HG02642 (cell line): Measurements from ENCODE around the gene GOLIM4.
"Not testable (repeated sequence)": the region's sequence is repeated elsewhere in the genome, so short reads cannot be mapped to it uniquely, and the experiment has no call there.

Experiments
- ATAC-seq: cut with Tn5 transposase; IDR thresholded peaks from one replicate; pipeline ENCODE4 v1.9.1; 2021; ENCODE audit warnings: mild to moderate bottlenecking; ENCODE audit not compliant: unreplicated experiment, poor library complexity

GOLIM4 gene

GRCh38 chr3:168080499-168081170 is 15.1 kb downstream of the GOLIM4 start:
- no peak for ATAC-seq

- no peak for ATAC-seq
Measured at GRCh38 chr3:168080022-168080421, 15.7 kb downstream of the GOLIM4 start.

GRCh38 chr3:168077091-168077490 is 18.6 kb downstream of the GOLIM4 start:
- no peak for ATAC-seq

- ATAC-seq = no peak
Measured at GRCh38 chr3:168073842-168074605, 21.7 kb downstream of the GOLIM4 start.

DNA sequence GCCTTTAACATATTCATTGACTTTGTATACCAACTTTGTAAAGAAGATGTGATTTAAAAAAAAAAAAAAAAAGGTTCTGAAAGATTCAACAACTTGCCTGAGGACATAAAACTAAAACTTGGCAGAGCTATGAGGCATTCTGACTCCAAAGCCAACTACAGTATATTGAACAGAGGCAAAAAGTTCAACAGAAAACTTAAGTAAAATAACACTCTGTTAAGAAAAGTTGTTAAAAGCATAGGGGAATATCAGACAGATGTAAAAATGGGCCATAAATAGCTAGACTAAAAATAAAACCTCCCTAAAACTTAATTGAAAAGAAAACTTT is 23.4 kb downstream of the GOLIM4 start:
- ATAC-seq = no peak

- ATAC-seq = no peak
Measured at GRCh38 chr3:168071591-168072322, 24.0 kb downstream of the GOLIM4 start.

- ATAC-seq = no peak
Measured at GRCh38 chr3:168070919-168071318, 24.8 kb downstream of the GOLIM4 start.

DNA sequence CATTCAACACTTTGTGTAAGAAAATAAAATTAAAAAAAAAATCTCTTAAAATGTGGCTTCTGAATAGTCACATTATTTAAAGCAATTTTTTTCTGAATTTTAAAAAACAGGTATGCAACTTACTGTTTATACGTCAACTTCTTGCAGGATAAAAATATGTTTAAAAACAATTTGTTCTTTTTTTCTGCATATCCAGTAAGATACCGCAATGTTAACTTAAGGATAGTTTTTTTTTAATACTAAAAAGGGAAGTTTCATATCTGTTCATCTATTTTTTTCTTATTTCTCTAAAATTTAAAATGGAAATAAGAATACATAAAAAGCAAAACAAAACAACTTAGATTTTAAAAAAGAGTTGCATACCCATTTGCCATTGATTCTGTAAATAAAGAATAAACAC is 27.4 kb downstream of the GOLIM4 start:
- ATAC-seq = no peak

DNA sequence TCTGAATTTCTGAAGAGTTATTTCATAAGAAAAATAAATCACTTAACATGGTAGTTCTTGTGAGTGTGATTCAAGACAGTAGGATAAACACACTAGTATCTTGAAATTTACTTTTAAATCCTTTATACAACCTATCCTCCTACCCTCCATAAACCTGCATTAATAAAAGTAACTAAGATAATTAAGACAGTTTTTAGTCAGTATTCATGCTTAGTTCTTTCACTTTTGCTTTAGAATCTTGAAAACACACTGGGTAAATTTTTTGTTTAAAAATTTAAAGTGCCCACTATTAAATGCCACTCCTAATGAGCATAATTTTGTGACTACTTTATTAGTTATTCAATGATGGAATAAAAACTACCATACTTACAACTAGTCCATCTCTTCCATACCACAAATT is 28.8 kb downstream of the GOLIM4 start:
- no peak for ATAC-seq

- ATAC-seq = no peak
Measured at GRCh38 chr3:168065569-168065968, 30.2 kb downstream of the GOLIM4 start.

GRCh38 chr3:168063122-168063521 is 32.6 kb downstream of the GOLIM4 start:
- ATAC-seq = no peak

DNA sequence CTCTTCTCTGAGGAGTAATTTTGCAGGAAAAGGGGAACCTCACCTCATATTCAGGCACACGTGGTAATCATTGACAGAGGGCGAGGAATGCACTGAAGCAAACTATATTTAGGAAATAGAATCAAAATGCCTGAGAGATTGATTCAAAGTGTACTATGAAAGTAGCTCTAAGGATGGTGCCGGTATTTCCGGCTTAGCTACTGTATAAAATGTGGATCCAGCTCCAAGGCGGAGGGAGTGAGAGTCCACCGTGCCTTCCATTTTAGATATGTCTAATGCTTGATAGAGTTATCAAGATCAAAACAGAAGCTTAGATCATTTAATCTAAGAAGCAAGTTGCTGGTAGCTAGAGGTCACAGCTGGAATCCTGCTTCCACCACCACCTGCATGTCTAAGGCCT is 33.0 kb downstream of the GOLIM4 start:
- no peak for ATAC-seq

DNA sequence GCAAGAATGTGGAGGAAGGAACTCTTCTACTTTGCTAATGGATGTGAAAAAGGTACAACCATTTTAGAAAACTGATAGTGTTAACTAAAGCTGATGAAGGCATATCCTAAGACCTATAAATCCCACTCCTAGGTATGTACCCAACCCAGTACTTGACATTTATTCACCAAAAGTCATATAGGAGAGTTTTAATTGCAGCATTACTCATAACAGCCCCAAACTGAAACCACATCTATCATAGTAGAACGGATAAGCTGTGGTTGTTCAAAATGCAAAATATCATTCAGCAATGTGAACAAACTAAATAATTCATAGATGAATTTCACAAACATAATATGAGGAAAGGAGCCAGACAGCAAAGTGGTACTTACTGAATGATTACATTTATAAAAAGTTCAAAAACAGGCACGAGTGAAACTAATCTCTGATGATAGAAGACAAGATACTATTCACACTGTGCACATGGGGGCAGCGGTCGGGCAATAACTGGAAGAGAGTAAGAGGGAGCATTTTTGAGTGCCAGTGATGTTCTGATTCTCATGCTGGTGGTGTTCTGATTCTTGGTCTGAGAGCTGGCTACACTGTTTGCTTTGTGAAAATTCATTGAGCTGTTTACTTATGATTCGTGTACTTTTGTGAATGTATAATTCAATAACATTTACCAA is 34.3 kb downstream of the GOLIM4 start:
- ATAC-seq = peak; percentile 89

DNA sequence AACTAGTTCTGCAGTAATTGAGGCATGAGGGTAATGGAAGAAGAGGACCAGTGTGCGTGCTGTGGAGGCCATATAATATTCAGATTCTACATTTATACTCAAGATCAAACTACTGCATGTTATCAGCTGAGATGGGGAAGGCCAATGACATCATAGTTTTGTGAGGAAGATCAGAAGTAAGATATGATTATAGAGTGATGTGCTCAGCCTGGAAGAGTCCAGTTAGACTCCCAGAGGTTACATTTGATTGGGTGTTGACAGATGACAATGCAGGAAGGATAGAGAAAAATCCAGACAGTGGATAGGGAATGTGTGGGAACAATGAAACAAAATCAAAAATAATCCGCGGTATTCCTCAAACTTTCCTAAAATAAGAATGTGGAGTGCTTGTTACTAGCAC is 35.4 kb downstream of the GOLIM4 start:
- ATAC-seq = no peak

DNA sequence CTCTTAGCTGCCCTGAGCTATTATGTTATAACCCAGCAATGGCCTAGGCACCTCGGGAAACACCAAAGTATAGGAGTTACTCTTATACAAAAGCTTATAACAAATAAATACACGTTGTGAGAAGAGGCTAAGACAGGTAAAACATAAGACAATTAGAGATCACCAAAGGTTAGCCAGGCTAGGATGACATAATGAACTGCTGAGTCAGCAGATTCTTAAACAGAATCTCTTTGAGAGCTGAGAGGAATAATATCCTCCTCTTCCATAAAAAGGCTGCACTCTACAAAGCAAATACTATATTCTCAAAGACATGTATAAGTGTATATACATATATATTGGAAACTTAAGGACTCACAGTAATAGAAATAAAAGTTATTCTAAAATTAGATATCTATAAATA is 37.2 kb downstream of the GOLIM4 start:
- no peak for ATAC-seq

DNA sequence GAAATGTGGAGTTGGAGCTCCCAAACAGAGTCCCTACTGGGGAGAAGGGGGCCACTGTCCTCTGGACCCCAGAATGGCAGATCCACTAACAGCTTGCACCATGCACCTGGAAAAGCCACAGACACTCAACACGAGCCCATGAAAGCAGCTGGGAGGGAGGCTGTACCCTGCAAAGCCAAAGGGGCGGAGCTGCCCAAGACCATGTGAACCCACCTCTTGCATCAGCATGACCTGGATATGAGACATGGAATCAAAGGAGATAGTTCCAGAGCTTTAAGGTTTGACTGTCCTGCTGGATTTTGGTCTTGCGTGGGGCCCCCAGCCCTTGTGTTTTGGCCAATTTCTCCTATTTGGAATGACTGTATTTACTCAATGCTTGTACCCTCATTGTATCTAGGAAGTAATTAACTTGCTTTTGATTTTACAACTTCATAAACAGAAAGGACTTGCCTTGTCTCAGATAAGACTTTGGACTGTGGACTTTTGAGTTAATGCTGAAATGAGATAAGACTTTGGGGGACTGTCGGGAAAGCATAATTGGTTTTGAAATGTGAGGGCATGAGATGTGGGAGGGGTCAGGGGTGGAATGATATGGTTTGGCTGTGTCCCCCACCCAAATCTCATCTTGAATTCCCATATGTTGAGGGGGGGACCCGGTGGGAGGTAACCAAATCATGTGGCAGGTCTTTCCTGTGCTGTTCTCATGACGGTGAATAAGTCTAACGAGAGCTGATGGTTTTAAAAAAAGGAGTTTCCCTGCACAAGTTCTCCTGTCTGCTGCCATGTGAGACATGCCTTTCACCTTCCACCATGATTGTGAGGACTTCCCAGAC is 39.1 kb downstream of the GOLIM4 start:
- ATAC-seq = not testable (repeated sequence)

DNA sequence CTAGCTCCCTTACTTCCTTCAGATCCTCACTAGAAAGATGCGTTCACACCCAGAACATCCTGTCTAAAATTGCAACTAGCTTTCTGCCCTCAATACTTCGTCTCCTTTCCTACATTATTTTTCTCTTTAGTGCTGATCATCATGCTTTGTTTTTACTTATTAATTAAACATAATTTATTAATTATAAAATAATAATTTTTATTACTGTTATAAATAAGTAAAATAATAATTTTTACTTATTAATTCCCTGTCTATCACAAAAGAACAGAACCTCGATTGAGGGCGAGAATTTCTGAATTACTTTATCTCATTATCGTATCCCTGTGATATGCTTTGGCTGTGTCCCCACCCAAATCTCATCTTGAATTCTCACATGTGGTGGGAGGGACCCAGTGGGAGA is 41.3 kb downstream of the GOLIM4 start:
- no peak for ATAC-seq

DNA sequence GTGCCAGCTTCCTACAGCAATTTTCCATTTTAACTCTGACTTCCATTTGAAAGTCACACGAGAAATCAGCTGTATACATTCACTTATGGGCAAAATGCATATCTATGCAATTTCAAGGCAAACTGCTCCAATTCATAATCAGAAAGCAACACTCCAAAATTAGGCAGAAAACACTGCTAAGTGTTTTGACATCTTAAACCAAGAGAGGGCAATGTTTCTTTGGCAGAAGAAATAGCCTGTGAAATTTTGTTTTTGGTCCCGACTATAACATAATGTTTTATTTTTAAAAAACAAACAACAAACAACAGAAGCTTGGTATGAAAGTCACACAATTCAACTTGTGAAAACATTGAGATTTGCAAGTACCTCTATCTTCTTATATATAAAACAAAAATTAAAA is 42.6 kb downstream of the GOLIM4 start:
- no peak for ATAC-seq

DNA sequence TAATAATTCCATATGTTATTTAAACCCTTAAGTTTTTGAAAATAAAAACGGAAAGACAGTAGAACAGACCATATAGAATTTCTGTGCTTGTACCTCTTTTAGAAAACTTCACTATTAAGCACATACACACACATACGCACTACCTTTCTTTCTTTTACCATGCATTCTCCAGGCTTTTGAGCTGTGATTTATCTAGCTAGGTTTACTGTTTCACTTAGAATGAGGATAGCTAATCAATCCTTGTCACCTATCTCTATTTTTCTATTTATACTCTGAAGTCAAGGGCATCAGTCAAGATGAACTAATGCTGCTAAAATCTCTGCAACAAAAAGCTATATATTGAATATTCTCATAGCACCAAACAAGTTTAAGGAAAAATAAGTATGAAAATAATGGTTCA is 43.2 kb downstream of the GOLIM4 start:
- ATAC-seq = no peak
